GM19467 (cell line): Measurements from ENCODE around the gene RETSAT.
"Not testable (repeated sequence)": the region's sequence is repeated elsewhere in the genome, so short reads cannot be mapped to it uniquely, and the experiment has no call there.

ENCODE experiments used
- ATAC-seq: cut with Tn5 transposase; IDR thresholded peaks from one replicate; pipeline ENCODE4 v1.9.1; 2021; ENCODE audit warnings: mild to moderate bottlenecking, moderate library complexity; ENCODE audit not compliant: unreplicated experiment

Gene RETSAT

GRCh38 chr2:85354286-85355072, at the start of gene RETSAT, which contains the start of gene ELMOD3:
TSS of gene RETSAT (minus strand) at chr2:85354528. CDS start at chr2:85354507, 21 bp downstream.
TSS of gene ELMOD3 (plus strand) at chr2:85354769. CDS start at chr2:85357199, 2,430 bp downstream.
- ATAC-seq: peak; percentile 96

GRCh38 chr2:85401844-85402243, 47.5 kb upstream of the RETSAT start:
- no peak for ATAC-seq

GRCh38 chr2:85401464-85401805, 47.1 kb upstream of the RETSAT start:
- ATAC-seq: no peak

GRCh38 chr2:85400541-85401463, 46.5 kb upstream of the RETSAT start:
- no peak for ATAC-seq

- no peak for ATAC-seq
Measured at GRCh38 chr2:85400023-85400422, 45.7 kb upstream of the RETSAT start.

- ATAC-seq: no peak
Measured at GRCh38 chr2:85399183-85399455, 44.8 kb upstream of the RETSAT start.

- no peak for ATAC-seq
Measured at GRCh38 chr2:85398426-85399182, 44.3 kb upstream of the RETSAT start.

GRCh38 chr2:85397925-85398331, 43.6 kb upstream of the RETSAT start:
- ATAC-seq: no peak

GRCh38 chr2:85396531-85397470, 42.5 kb upstream of the RETSAT start:
- ATAC-seq: no peak

- ATAC-seq: no peak
Measured at GRCh38 chr2:85395912-85396475, 41.7 kb upstream of the RETSAT start.

GRCh38 chr2:85394976-85395375, 40.6 kb upstream of the RETSAT start:
- no peak for ATAC-seq

GRCh38 chr2:85394261-85394681, 39.9 kb upstream of the RETSAT start:
- ATAC-seq: no peak

GRCh38 chr2:85393836-85394235, 39.5 kb upstream of the RETSAT start:
- no peak for ATAC-seq

GRCh38 chr2:85390941-85391669, 36.8 kb upstream of the RETSAT start:
- no peak for ATAC-seq

- no peak for ATAC-seq
Measured at GRCh38 chr2:85388878-85389538, 34.7 kb upstream of the RETSAT start.

- ATAC-seq: no peak
Measured at GRCh38 chr2:85387754-85388153, 33.4 kb upstream of the RETSAT start.

- no peak for ATAC-seq
Measured at GRCh38 chr2:85385746-85386145, 31.4 kb upstream of the RETSAT start.

- no peak for ATAC-seq
Measured at GRCh38 chr2:85383850-85384249, 29.5 kb upstream of the RETSAT start.

GRCh38 chr2:85383151-85383550, 28.8 kb upstream of the RETSAT start:
- not testable (repeated sequence) for ATAC-seq
